GM12892 (cell line): ENCODE data around the gene IL20RA.

ENCODE experiments used
- POLR2AphosphoS5 ChIP-seq: IDR thresholded peaks from 2 replicates; pipeline ENCODE4 v1.6.1; 2011; ENCODE audit warnings: low read depth, low read length, control low read depth
- TAF1 ChIP-seq: IDR thresholded peaks from 2 replicates; pipeline ENCODE4 v1.6.1; 2011; ENCODE audit warnings: low read depth, mild to moderate bottlenecking, control low read depth, low read length, borderline replicate concordance

DNA sequence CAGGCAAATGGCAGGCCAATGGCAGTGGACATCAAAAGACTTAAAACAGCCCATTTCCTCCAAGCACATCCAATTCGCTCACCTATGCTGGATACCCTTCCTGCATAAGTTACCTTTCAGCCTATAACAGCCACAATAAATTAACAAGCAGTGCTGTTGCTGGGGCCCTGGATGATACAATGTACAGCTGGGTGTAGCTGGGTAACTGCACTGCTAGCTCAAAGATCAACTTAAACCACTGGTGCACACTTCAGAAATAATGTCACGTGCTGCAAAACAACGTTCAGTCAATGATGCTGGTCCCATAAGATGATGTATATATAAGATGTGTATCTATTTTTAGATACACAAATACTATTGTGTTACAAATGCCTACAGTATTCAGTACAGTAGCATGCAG, 13.6 kb downstream of the IL20RA start:
- TF ChIP-seq POLR2AphosphoS5 (no peak), TAF1 (no peak)
